ENCODE data around the gene SLC29A3. TPM values are rescaled to one million over a fixed set of nuclear protein-coding genes. Genes with fewer than 3 reads are reported as not detected.

Gene SLC29A3
- total RNA-seq, 1 experiment from 2014 or later = 35.7 TPM

GRCh38 chr10:71389768-71390460 is 70.9 kb downstream of the SLC29A3 start:
- no peaks in the 10 kb centered on the region for H3K9me2 ChIP-seq (ENCODE audit: insufficient read depth)
- no peak overlapping the region for H3K27ac ChIP-seq
- no peaks in the 10 kb centered on the region for H3K79me2 ChIP-seq (ENCODE audit: low read depth)
- intact Hi-C loops (cut with micrococcal nuclease; ENCODE audit: unreplicated experiment) = loop anchor here (10.0 kb wide), 1 partner anchor 655 kb away; no protein-coding TSS in a partner anchor
- DNase-seq = no peak
- no peak overlapping the region for H3K4me3 ChIP-seq
- H3K36me3 ChIP-seq (ENCODE audit: low read depth) = no peaks in the 10 kb centered on the region
- no peak overlapping the region for H2AFZ ChIP-seq
- POLR2A ChIA-PET (ENCODE audit: unreplicated experiment) = interaction anchor here (0.6 to 0.7 kb wide), 2 partner anchors 49 to 1059 kb away, joined by 3 to 4 read pairs; no protein-coding TSS in a partner anchor
- TF ChIP-seq EZH2 (IDR thresholded peaks at IDR 0.05; ENCODE audit: low read depth) = no peak
- no peak for TF ChIP-seq CTCF (conservative IDR thresholded peaks at IDR 0.05)
- no peak overlapping the region for H3K4me2 ChIP-seq
- H3K9me3 ChIP-seq (ENCODE audit: insufficient read depth, low read depth) = no peaks in the 10 kb centered on the region
- no TSS peak for BruUV-seq (replicated peaks)
- H3K4me1 ChIP-seq (replicated peaks; ENCODE audit: insufficient read depth) = peaks cover 37% of the 10 kb centered on the region
- no peaks in the 10 kb centered on the region for H3K27me3 ChIP-seq (ENCODE audit: insufficient read depth, low read depth)
- H4K20me1 ChIP-seq (ENCODE audit: insufficient read depth) = no peaks in the 10 kb centered on the region
- peaks cover 26% of the 10 kb centered on the region; the same call in 1 of the 2 replicates for H3F3A ChIP-seq (ENCODE audit: insufficient read depth, low read depth)
- CTCF ChIA-PET = interaction anchor here (0.6 kb wide), 1 partner anchor 449 kb away, joined by 4 read pairs; no protein-coding TSS in a partner anchor

GRCh38 chr10:71390461-71390835 is 71.4 kb downstream of the SLC29A3 start:
- peaks cover 26% of the 10 kb centered on the region; the same call in 1 of the 2 replicates for H3F3A ChIP-seq (ENCODE audit: insufficient read depth, low read depth)
- H3K27me3 ChIP-seq (ENCODE audit: insufficient read depth, low read depth) = no peaks in the 10 kb centered on the region
- CTCF ChIA-PET = no interaction called here

More at GRCh38 chr10:71390461-71390835, 71.4 kb downstream of the SLC29A3 start:
- Histone ChIP-seq H3K9me2 (ENCODE audit: insufficient read depth) (no peaks in the 10 kb centered on the region), H3K4me3 (no peak overlapping the region), H3K4me1 (replicated peaks; ENCODE audit: insufficient read depth) (peaks cover 37% of the 10 kb centered on the region), H2AFZ (no peak overlapping the region), H3K27ac (no peak overlapping the region), H3K9me3 (ENCODE audit: insufficient read depth, low read depth) (no peaks in the 10 kb centered on the region), H3K79me2 (ENCODE audit: low read depth) (no peaks in the 10 kb centered on the region), H3K4me2 (no peak overlapping the region), H4K20me1 (ENCODE audit: insufficient read depth) (no peaks in the 10 kb centered on the region), H3K36me3 (ENCODE audit: low read depth) (no peaks in the 10 kb centered on the region)
- intact Hi-C loops (cut with micrococcal nuclease; ENCODE audit: unreplicated experiment) = loop anchor here (10.0 kb wide), 1 partner anchor 654 kb away; no protein-coding TSS in a partner anchor
- BruUV-seq (replicated peaks) = no TSS peak
- POLR2A ChIA-PET (ENCODE audit: unreplicated experiment) = no interaction called here
- no peak for DNase-seq
- TF ChIP-seq CTCF (conservative IDR thresholded peaks at IDR 0.05) = no peak
- no peak for TF ChIP-seq EZH2 (IDR thresholded peaks at IDR 0.05; ENCODE audit: low read depth)
